C4-2B (cell line): Measurements from ENCODE around the gene ITPA.

ENCODE experiments used
- ZFX ChIP-seq: fragments of 450-650 bp; IDR thresholded peaks from 2 replicates; pipeline ENCODE4 v1.6.1; 2017
- TF ChIP-seq, protein P1 (sequence below): fragments of 450-650 bp; conservative IDR thresholded peaks from 2 replicates; pipeline ENCODE4 v1.5.1; 2017; ENCODE audit warnings: mild to moderate bottlenecking

DNA sequence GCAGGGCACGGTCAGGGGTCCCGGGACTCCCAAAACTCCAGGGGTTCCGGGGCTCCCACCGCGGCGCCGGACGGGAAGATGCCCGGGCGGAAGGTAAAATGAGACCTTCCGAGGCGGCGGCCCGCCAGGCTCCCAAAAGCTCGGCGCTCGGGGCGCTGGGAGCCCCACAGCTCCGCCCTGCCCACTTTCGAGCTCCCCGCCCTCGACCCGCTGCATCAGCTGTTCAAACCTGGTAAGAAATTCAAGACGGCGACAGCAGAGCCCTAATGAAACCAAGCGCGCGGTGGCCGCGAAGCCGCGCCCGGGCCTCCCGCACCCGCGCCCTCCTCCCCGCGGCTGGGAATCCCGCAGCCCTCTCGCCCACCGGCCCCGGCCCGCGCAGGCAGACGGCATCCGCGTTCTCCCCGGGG is 29.3 kb downstream of the ITPA start:
- TF ChIP-seq, protein P1, sequence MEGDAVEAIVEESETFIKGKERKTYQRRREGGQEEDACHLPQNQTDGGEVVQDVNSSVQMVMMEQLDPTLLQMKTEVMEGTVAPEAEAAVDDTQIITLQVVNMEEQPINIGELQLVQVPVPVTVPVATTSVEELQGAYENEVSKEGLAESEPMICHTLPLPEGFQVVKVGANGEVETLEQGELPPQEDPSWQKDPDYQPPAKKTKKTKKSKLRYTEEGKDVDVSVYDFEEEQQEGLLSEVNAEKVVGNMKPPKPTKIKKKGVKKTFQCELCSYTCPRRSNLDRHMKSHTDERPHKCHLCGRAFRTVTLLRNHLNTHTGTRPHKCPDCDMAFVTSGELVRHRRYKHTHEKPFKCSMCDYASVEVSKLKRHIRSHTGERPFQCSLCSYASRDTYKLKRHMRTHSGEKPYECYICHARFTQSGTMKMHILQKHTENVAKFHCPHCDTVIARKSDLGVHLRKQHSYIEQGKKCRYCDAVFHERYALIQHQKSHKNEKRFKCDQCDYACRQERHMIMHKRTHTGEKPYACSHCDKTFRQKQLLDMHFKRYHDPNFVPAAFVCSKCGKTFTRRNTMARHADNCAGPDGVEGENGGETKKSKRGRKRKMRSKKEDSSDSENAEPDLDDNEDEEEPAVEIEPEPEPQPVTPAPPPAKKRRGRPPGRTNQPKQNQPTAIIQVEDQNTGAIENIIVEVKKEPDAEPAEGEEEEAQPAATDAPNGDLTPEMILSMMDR, result no peak
- TF ChIP-seq ZFX, result no peak
